ES-I3 (cell line): ENCODE data around the gene DEAF1.

ENCODE experiments used
- H3K36me3 ChIP-seq: 2 replicates; pipeline ENCODE4 v1.6.1; 2013; ENCODE audit warnings: mild to moderate bottlenecking, low read length, control low read depth, moderate library complexity; ENCODE audit not compliant: insufficient read depth
- H3K4me1 ChIP-seq: 2 replicates; pipeline ENCODE4 v1.6.1; 2013; ENCODE audit warnings: mild to moderate bottlenecking, control low read depth, low read length; ENCODE audit not compliant: insufficient read depth
- H3K9ac ChIP-seq: 2 replicates; pipeline ENCODE4 v1.6.1; 2013; ENCODE audit warnings: low read depth, mild to moderate bottlenecking, low read length, moderate library complexity
- H3K9me3 ChIP-seq: 2 replicates; pipeline ENCODE4 v1.6.1; 2013; ENCODE audit warnings: mild to moderate bottlenecking, low read length, moderate library complexity; ENCODE audit not compliant: control insufficient read depth, insufficient read depth

Gene DEAF1

DNA sequence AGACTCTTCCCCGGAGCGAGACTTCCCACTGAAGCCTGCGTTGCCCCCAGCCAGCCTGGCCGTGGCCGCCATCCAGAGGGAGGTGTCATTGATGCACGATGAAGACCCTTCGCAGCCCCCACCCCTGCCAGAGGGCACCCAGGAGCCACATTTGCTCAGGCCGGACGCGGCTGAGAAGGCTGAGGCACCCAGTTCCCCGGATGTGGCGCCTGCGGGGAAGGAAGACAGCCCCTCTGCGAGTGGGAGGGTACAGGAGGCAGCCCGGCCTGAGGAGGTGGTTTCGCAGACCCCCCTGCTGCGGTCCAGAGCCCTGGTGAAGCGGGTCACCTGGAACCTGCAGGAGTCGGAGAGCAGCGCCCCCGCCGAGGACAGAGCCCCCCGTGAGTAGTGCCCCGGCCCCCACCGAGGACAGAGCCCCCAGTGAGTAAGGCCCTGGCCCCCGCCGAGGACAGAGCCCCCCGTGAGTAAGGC, 85.6 kb downstream of the DEAF1 start:
- H3K9me3 ChIP-seq: no peaks in the 10 kb centered on the region
- no peak overlapping the region for H3K9ac ChIP-seq
- no peaks in the 10 kb centered on the region; the same call in 1 of the 2 replicates for H3K4me1 ChIP-seq
- peaks cover 22% of the 10 kb centered on the region for H3K36me3 ChIP-seq

DNA sequence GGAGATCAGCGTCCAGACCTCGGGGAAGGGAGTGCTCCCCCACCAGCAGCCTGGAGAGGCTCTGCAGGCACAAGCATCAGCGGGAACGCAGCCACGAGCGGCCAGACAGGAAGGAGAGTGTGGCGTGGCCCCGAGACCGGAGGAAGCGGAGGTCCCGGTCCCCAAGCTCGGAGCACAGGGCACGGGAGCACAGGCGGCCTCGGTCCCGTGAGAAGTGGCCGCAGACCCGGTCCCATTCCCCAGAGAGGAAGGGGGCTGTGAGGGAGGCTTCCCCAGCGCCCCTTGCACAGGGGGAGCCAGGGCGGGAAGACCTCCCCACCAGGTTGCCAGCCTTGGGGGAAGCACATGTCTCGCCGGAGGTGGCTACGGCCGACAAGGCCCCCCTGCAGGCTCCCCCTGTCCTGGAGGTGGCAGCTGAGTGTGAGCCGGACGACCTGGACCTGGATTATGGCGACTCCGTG, 86.2 kb downstream of the DEAF1 start:
- Histone ChIP-seq H3K9me3 (no peaks in the 10 kb centered on the region), H3K4me1 (no peaks in the 10 kb centered on the region; the same call in 1 of the 2 replicates), H3K36me3 (peaks cover 27% of the 10 kb centered on the region), H3K9ac (no peak overlapping the region)

DNA sequence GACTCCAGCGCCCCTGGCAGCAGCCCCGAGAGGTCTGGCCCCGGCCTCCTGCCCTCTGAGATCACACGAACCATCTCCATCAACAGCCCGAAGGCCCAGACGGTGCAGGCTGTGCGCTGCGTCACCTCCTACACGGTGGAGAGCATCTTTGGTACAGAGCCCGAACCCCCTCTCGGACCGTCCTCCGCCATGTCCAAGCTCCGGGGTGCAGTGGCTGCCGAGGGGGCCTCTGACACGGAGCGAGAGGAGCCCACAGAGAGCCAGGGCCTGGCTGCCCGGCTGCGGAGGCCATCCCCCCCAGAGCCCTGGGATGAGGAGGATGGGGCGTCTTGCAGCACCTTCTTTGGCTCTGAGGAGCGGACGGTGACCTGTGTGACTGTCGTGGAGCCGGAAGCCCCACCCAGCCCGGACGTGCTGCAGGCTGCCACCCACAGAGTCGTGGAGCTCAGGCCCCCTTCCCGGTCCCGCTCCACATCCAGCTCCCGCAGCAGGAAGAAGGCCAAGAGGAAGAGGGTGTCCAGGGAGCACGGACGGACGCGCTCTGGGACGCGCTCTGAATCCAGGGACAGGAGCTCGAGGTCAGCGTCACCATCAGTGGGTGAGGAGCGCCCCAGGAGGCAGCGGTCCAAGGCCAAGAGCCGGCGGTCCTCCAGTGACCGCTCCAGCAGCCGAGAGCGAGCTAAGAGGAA, 86.9 kb downstream of the DEAF1 start:
- H3K36me3 ChIP-seq: peaks cover 27% of the 10 kb centered on the region
- H3K9ac ChIP-seq: no peak overlapping the region
- H3K9me3 ChIP-seq: no peaks in the 10 kb centered on the region
- no peaks in the 10 kb centered on the region; the same call in 1 of the 2 replicates for H3K4me1 ChIP-seq

GRCh38 chr11:607020-607780, 87.8 kb downstream of the DEAF1 start:
- H3K9ac ChIP-seq: no peak overlapping the region
- H3K36me3 ChIP-seq: peaks cover 26% of the 10 kb centered on the region
- no peaks in the 10 kb centered on the region for H3K4me1 ChIP-seq
- no peaks in the 10 kb centered on the region for H3K9me3 ChIP-seq

- Histone ChIP-seq H3K4me1 (no peaks in the 10 kb centered on the region), H3K36me3 (peaks cover 30% of the 10 kb centered on the region), H3K9me3 (no peaks in the 10 kb centered on the region), H3K9ac (no peak overlapping the region)
Observed at GRCh38 chr11:606245-606644, 88.8 kb downstream of the DEAF1 start.

GRCh38 chr11:605286-606129, 89.5 kb downstream of the DEAF1 start:
- H3K9ac ChIP-seq: no peak overlapping the region
- H3K9me3 ChIP-seq: no peaks in the 10 kb centered on the region
- peaks cover 30% of the 10 kb centered on the region for H3K36me3 ChIP-seq
- H3K4me1 ChIP-seq: no peaks in the 10 kb centered on the region

DNA sequence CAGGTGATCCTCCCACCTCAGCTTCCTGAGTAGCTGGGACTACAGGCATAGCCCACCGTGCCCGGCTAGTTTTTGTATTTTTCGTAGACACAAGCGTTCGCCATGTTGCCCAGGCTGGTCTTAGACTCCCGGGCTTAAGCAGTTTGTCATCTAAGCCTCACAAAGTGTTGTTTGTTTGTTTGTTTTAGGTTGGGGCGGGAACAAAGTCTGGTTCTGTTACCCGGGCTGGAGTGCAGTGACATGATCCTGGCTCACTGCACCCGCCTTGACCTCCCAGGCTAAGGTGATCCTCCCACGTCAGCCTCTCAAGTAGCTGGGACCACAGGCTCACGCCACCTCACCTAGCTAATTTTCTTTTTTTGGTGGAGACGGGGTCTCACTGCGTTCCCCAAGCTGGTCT, 91.9 kb downstream of the DEAF1 start:
- Histone ChIP-seq H3K9ac (no peak overlapping the region), H3K36me3 (peaks cover 34% of the 10 kb centered on the region), H3K4me1 (no peaks in the 10 kb centered on the region), H3K9me3 (no peaks in the 10 kb centered on the region)

- H3K36me3 ChIP-seq: peaks cover 29% of the 10 kb centered on the region
Observed at GRCh38 chr11:601573-602245, 93.3 kb downstream of the DEAF1 start.

DNA sequence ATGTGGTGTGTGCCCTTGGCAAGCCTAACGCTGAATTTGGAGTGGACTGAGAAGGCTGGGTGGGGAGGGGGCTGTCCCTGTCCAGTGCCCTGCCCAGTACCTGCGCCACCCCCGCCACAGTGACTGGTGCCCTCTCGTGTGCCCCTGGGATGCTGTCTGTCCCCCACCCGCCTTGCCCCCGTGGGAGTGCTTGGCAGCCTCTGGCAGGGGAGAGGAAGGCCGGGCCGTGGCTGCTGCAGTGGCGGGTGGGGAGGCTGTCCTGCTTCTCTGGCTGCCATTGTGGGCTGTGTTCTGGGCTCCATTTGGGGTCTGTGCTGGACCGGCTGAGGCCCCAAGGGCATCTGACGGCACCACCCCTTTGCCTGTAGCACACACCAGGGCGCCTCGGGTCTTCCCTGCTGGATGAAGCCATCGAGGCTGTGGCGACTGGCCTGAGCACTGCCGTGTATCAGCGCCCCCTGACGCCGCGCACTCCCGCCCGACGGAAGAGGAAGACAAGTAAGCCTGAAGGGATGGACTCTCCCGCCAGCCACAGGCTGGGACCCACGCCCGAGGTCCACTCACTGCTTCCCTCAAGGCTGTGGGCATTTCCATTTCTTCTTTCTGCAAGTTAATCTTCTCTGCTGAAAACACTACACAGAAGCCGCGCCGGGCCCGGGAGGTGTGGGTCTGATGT, 96.9 kb downstream of the DEAF1 start:
- Histone ChIP-seq H3K9ac (no peak overlapping the region), H3K4me1 (no peaks in the 10 kb centered on the region), H3K9me3 (no peaks in the 10 kb centered on the region), H3K36me3 (peaks cover 26% of the 10 kb centered on the region)

More at GRCh38 chr11:601573-602245, 93.3 kb downstream of the DEAF1 start:
- H3K4me1 ChIP-seq: no peaks in the 10 kb centered on the region
- H3K9ac ChIP-seq: no peak overlapping the region
- H3K9me3 ChIP-seq: no peaks in the 10 kb centered on the region

GRCh38 chr11:597166-597725, 97.8 kb downstream of the DEAF1 start:
- Histone ChIP-seq H3K9ac (no peak overlapping the region), H3K9me3 (no peaks in the 10 kb centered on the region), H3K36me3 (peaks cover 27% of the 10 kb centered on the region), H3K4me1 (no peaks in the 10 kb centered on the region)

DNA sequence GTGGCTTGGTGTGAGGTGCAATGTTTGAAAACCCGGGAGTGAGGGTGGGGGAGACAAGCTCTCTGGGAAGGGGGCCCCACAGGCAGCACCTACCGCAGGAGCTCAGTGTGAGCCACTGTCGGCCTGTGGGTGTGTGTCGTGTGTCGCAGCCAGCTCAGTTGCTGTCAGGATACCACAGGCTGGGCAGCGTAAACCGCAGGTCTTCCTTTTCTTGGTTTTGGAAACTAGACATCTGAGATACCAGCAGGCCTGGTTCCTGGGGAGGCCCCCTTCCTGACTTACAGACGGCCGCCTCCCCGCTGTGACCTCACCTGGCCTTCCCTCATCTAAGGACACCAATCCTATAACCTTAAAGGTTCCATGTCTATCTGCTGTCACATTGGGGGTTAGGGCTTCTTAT, 98.6 kb downstream of the DEAF1 start:
- H3K36me3 ChIP-seq: peaks cover 21% of the 10 kb centered on the region
- no peak overlapping the region for H3K9ac ChIP-seq
- no peaks in the 10 kb centered on the region for H3K9me3 ChIP-seq
- no peaks in the 10 kb centered on the region for H3K4me1 ChIP-seq

GRCh38 chr11:595400-595799, 99.6 kb downstream of the DEAF1 start:
- Histone ChIP-seq H3K9me3 (no peaks in the 10 kb centered on the region), H3K36me3 (peaks cover 20% of the 10 kb centered on the region), H3K9ac (no peak overlapping the region), H3K4me1 (no peaks in the 10 kb centered on the region)
